Osteoblast (primary cell): Measurements from ENCODE around the gene AK2. TPM values are rescaled to one million over a fixed set of nuclear protein-coding genes. Genes with fewer than 3 reads are reported as not detected.

Experiments used
- DNase-seq: peaks from one replicate; pipeline ENCODE4 v3.0.0; 2011; ENCODE audit warnings: low spot score, mixed read lengths; ENCODE audit not compliant: insufficient read length; ENCODE audit errors: missing footprints
- H2AFZ ChIP-seq: 2 replicates; pipeline ENCODE4 v1.6.0; 2011; ENCODE audit warnings: mild to moderate bottlenecking, low read length
- H3K27ac ChIP-seq: 2 replicates; pipeline ENCODE4 v1.5.1; 2011; ENCODE audit warnings: mild to moderate bottlenecking, low read depth, low read length, moderate library complexity
- H3K27me3 ChIP-seq: 2 replicates; pipeline ENCODE4 v1.6.0; 2012; ENCODE audit warnings: mild to moderate bottlenecking, control low read depth, inconsistent platforms, low read length, moderate library complexity; ENCODE audit not compliant: insufficient read depth
- H3K36me3 ChIP-seq: 2 replicates; pipeline ENCODE4 v1.5.1; 2011; ENCODE audit warnings: mild to moderate bottlenecking, low read length, control low read depth, moderate library complexity; ENCODE audit not compliant: insufficient read depth
- H3K4me1 ChIP-seq: 2 replicates; pipeline ENCODE4 v1.5.1; 2011; ENCODE audit warnings: mild to moderate bottlenecking, low read length, control low read depth, moderate library complexity; ENCODE audit not compliant: insufficient read depth
- H3K4me2 ChIP-seq: 2 replicates; pipeline ENCODE4 v1.6.0; 2011; ENCODE audit warnings: mild to moderate bottlenecking, low read length; ENCODE audit not compliant: insufficient read depth
- H3K4me3 ChIP-seq: fragments of 200-600 bp; sonication (generic); 3 replicates; pipeline ENCODE4 v1.5.1; 2012; ENCODE audit warnings: mild to moderate bottlenecking, low read length, inconsistent platforms; ENCODE audit not compliant: insufficient read depth
- H3K79me2 ChIP-seq: 2 replicates; pipeline ENCODE4 v1.6.0; 2012; ENCODE audit warnings: mild to moderate bottlenecking, low read length, control low read depth, inconsistent platforms; ENCODE audit not compliant: insufficient read depth
- H3K9me3 ChIP-seq: 2 replicates; pipeline ENCODE4 v1.5.1; 2011; ENCODE audit warnings: low read depth, low read length, control low read depth
- H4K20me1 ChIP-seq: 2 replicates; pipeline ENCODE4 v1.6.0; 2012; ENCODE audit warnings: mild to moderate bottlenecking, low read length, control low read depth; ENCODE audit not compliant: insufficient read depth
- CTCF ChIP-seq: IDR thresholded peaks from 2 replicates; pipeline ENCODE4 v1.5.1; 2011; ENCODE audit warnings: mild to moderate bottlenecking, low read depth, low read length, moderate library complexity; ENCODE audit errors: extremely low read depth
- total RNA-seq: library from RNA; depleted of rRNA; stranded (reverse); fragments of >200 nt; gene quantifications from 2 replicates; pipeline ENCODE4 v1.2.3, GENCODE V29; 2012

The AK2 gene
- total RNA-seq, 1 donor, result 139 TPM

GRCh38 chr1:33021567-33022431 lies 14.9 kb downstream of the AK2 start:
- Histone ChIP-seq H2AFZ (no peak overlapping the region), H3K4me1 (no peaks in the 10 kb centered on the region), H3K4me2 (no peak overlapping the region), H3K36me3 (peaks cover 64% of the 10 kb centered on the region), H3K27ac (no peak overlapping the region), H3K27me3 (no peaks in the 10 kb centered on the region), H3K79me2 (peaks cover 18% of the 10 kb centered on the region), H3K4me3 (no peak overlapping the region), H4K20me1 (peaks cover 6% of the 10 kb centered on the region), H3K9me3 (no peaks in the 10 kb centered on the region)
- DNase-seq, result no peak
- no peak for TF ChIP-seq CTCF

GRCh38 chr1:33018112-33018511 lies 18.6 kb downstream of the AK2 start:
- Histone ChIP-seq H3K27ac (no peak overlapping the region), H3K9me3 (no peaks in the 10 kb centered on the region), H3K4me1 (no peaks in the 10 kb centered on the region), H2AFZ (no peak overlapping the region), H3K27me3 (no peaks in the 10 kb centered on the region), H4K20me1 (peaks cover 6% of the 10 kb centered on the region), H3K4me2 (no peak overlapping the region), H3K79me2 (peaks cover 3% of the 10 kb centered on the region), H3K36me3 (peaks cover 74% of the 10 kb centered on the region), H3K4me3 (no peak overlapping the region)
- no peak for TF ChIP-seq CTCF
- DNase-seq, result no peak

- no peak for DNase-seq
- Histone ChIP-seq H3K79me2 (no peaks in the 10 kb centered on the region), H3K27ac (no peak overlapping the region), H3K9me3 (no peaks in the 10 kb centered on the region), H2AFZ (no peak overlapping the region), H3K4me2 (no peak overlapping the region), H3K36me3 (peaks cover 75% of the 10 kb centered on the region), H3K4me1 (no peaks in the 10 kb centered on the region), H4K20me1 (peaks cover 6% of the 10 kb centered on the region), H3K27me3 (no peaks in the 10 kb centered on the region), H3K4me3 (no peak overlapping the region)
- no peak for TF ChIP-seq CTCF
Measured at GRCh38 chr1:33017175-33017574, 19.5 kb downstream of the AK2 start.

- no peak for TF ChIP-seq CTCF
- Histone ChIP-seq H3K27me3 (no peaks in the 10 kb centered on the region), H3K4me3 (no peak overlapping the region), H3K79me2 (no peaks in the 10 kb centered on the region), H3K4me1 (peaks cover 10% of the 10 kb centered on the region), H3K27ac (no peak overlapping the region), H3K9me3 (no peaks in the 10 kb centered on the region), H2AFZ (no peak overlapping the region), H4K20me1 (peaks cover 6% of the 10 kb centered on the region), H3K4me2 (no peak overlapping the region), H3K36me3 (peaks cover 73% of the 10 kb centered on the region)
- DNase-seq, result no peak
Measured at GRCh38 chr1:33015216-33015615, 21.5 kb downstream of the AK2 start.
